ENCODE measurements around the gene CD99L2.

The CD99L2 gene

GRCh38 chrX:150770623-150771022 is 127.8 kb downstream of the CD99L2 start:
- DNase-seq (ENCODE audit: low read depth) = no peak
- H3K4me3 ChIP-seq (ENCODE audit: low read length) = no peak overlapping the region
- TF ChIP-seq CTCF (IDR thresholded peaks at IDR 0.05; ENCODE audit: insufficient read depth, low read depth, low read length, missing control alignments) = no peak

GRCh38 chrX:150769408-150769807 is 129.1 kb downstream of the CD99L2 start:
- H3K4me3 ChIP-seq (ENCODE audit: low read length) = no peak overlapping the region
- no peak for TF ChIP-seq CTCF (IDR thresholded peaks at IDR 0.05; ENCODE audit: insufficient read depth, low read depth, low read length, missing control alignments)
- no peak for DNase-seq (ENCODE audit: low read depth)

- no peak for TF ChIP-seq CTCF (IDR thresholded peaks at IDR 0.05; ENCODE audit: insufficient read depth, low read depth, low read length, missing control alignments)
- H3K4me3 ChIP-seq (ENCODE audit: low read length) = no peak overlapping the region
- DNase-seq (ENCODE audit: low read depth) = no peak
Observed at GRCh38 chrX:150768580-150769190, 129.8 kb downstream of the CD99L2 start.

GRCh38 chrX:150768132-150768485 is 130.4 kb downstream of the CD99L2 start:
- no peak for TF ChIP-seq CTCF (IDR thresholded peaks at IDR 0.05; ENCODE audit: insufficient read depth, low read depth, low read length, missing control alignments)
- H3K4me3 ChIP-seq (ENCODE audit: low read length) = no peak overlapping the region
- no peak for DNase-seq (ENCODE audit: low read depth)

- DNase-seq (ENCODE audit: low read depth) = peak; percentile 62
- no peak overlapping the region for H3K4me3 ChIP-seq (ENCODE audit: low read length)
- no peak for TF ChIP-seq CTCF (IDR thresholded peaks at IDR 0.05; ENCODE audit: insufficient read depth, low read depth, low read length, missing control alignments)
Observed at GRCh38 chrX:150767475-150768131, 130.9 kb downstream of the CD99L2 start.

- DNase-seq (ENCODE audit: low read depth) = no peak
- no peak overlapping the region for H3K4me3 ChIP-seq (ENCODE audit: low read length)
- no peak for TF ChIP-seq CTCF (IDR thresholded peaks at IDR 0.05; ENCODE audit: insufficient read depth, low read depth, low read length, missing control alignments)
Observed at GRCh38 chrX:150767045-150767395, 131.4 kb downstream of the CD99L2 start.

Data from epithelial cell of esophagus (primary cell).